Upper lobe of left lung (tissue), 4 donors: ENCODE measurements around the gene PDLIM5.

Source experiments
- CTCF ChIP-seq, 6 experiments: fragments of 450-650 bp in 4 of 6; fragments of 200-600 bp in 2 of 6; sonication (generic) in 2 of 6; IDR thresholded peaks; one replicate each; pipeline ENCODE4 v1.5.1; 2016 to 2019; ENCODE audit warnings: antibody characterized with exemption in 6 of 6
- POLR2A ChIP-seq, 4 donors: fragments of 450-650 bp; IDR thresholded peaks; one replicate each; pipeline ENCODE4 v1.5.1; 2016 to 2017; ENCODE audit warnings: antibody characterized with exemption in 4 of 4, mild to moderate bottlenecking in 2 of 4

- TF ChIP-seq CTCF (IDR thresholded peaks at IDR 0.05) (no peak), POLR2A (IDR thresholded peaks at IDR 0.05) (no peak)
These were observed 27.8 kb downstream of the PDLIM5 start for GRCh38 chr4:94479358-94480141.
